ENCODE data around the gene MEOX1.

GRCh38 chr17:43667506-43667905 lies 5.8 kb upstream of the MEOX1 start:
- TF ChIP-seq EZH2 (IDR thresholded peaks at IDR 0.05; ENCODE audit: low read depth): no peak
- TF ChIP-seq CTCF (conservative IDR thresholded peaks at IDR 0.05): no peak
